ENCODE data around the gene NQO2. TPM values are rescaled to one million over a fixed set of nuclear protein-coding genes. Genes with fewer than 3 reads are reported as not detected.

The NQO2 gene
- polyA plus RNA-seq, 1 of the 3 experiments (the other 2 are of a cell fraction) = 19.2 TPM

DNA sequence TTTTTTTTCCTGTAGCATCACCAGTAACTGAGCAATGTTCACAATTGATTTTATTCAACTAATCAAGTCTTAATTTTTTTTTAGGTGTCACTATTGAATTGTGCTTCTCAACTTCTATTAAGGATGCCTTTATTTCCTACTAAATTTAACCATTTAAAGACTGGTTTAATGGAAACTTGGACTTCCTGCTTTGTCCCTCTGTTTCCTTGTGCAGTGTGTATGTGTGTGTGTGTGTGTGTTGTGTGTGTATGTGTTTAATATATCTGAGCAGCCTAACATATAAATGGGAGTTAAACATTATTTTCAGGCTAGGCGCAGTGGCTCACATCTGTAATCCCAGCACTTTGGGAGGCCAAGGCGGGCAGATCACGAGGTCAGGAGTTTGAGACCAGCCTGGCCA, 30.1 kb upstream of the NQO2 start:
- CTCF ChIA-PET = interaction anchor here (1.0 kb wide), 1 partner anchor 17 kb away, joined by 6 read pairs; no protein-coding TSS in a partner anchor
- Histone ChIP-seq H4K20me1 (ENCODE audit: insufficient read depth) (no peaks in the 10 kb centered on the region), H3F3A (replicated peaks; ENCODE audit: insufficient read depth) (peaks cover 29% of the 10 kb centered on the region), H3K9me2 (no peaks in the 10 kb centered on the region), H3K36me3 (replicated peaks in 1 of 2; ENCODE audit: control insufficient read depth in 1 of 2, insufficient read depth in 2 of 2, low read length in 1 of 2) (peaks cover 0 to 3% of the 10 kb centered on the region in 2 experiments), H2AFZ (ENCODE audit: low read depth) (no peak overlapping the region), H3K4me3 (ENCODE audit: low read depth in 2 of 2, low read length in 1 of 2) (no peak overlapping the region), H3K27ac (ENCODE audit: low read depth in 2 of 2, low read length in 1 of 2) (no peak overlapping the region), H3K9me3 (no peaks in the 10 kb centered on the region), H3K4me2 (peak overlapping the region; percentile 79; the same call in 1 of the 2 replicates), H3K9ac (no peak overlapping the region), H3K27me3 (ENCODE audit: insufficient read depth) (no peaks in the 10 kb centered on the region), H3K4me1 (ENCODE audit: control insufficient read depth in 1 of 2, insufficient read depth in 2 of 2, low read depth in 1 of 2, low read length in 1 of 2) (peaks cover 9 to 10% of the 10 kb centered on the region in 2 experiments; a peak in 3 of 4 replicates), H3K79me2 (ENCODE audit: insufficient read depth) (peaks cover 66% of the 10 kb centered on the region)
- POLR2A ChIA-PET = no interaction called here
- WGBS (ENCODE audit: low lambda C conversion rate) = 97% methylated on average over 3 of the region's 3 CpGs
- TF ChIP-seq NRF1 (IDR thresholded peaks at IDR 0.05; ENCODE audit: low read depth, low read length) (no peak), FOXJ3 (CRISPR knock-in tag; IDR thresholded peaks at IDR 0.05) (no peak), JUND (IDR thresholded peaks at IDR 0.05) (no peak), NFIC (IDR thresholded peaks at IDR 0.05; ENCODE audit: borderline replicate concordance) (no peak), RFX5 (IDR thresholded peaks at IDR 0.05; ENCODE audit: low read length) (no peak), GABPA (IDR thresholded peaks at IDR 0.05; ENCODE audit: low read depth) (no peak), GATA2 (CRISPR knock-in tag; IDR thresholded peaks at IDR 0.05) (no peak), TEAD4 (IDR thresholded peaks at IDR 0.05; ENCODE audit: borderline replicate concordance, insufficient read depth) (no peak), SMC3 (IDR thresholded peaks at IDR 0.05; ENCODE audit: low read depth, low read length) (no peak), EP300 (IDR thresholded peaks at IDR 0.05; ENCODE audit: borderline replicate concordance in 1 of 2, low read depth in 1 of 2, low read length in 1 of 2) (no peak), RCOR1 (IDR thresholded peaks at IDR 0.05; ENCODE audit: low read length) (no peak), POLR2AphosphoS5 (IDR thresholded peaks at IDR 0.05; ENCODE audit: low read depth, low read length) (no peak), RXRA (IDR thresholded peaks at IDR 0.05; ENCODE audit: borderline replicate concordance, low read depth) (no peak), MEF2A (IDR thresholded peaks at IDR 0.05; ENCODE audit: borderline replicate concordance, low read depth) (no peak), FOSL2 (IDR thresholded peaks at IDR 0.05; ENCODE audit: borderline replicate concordance, low read depth) (no peak)
- DNase-seq = no peak

DNA sequence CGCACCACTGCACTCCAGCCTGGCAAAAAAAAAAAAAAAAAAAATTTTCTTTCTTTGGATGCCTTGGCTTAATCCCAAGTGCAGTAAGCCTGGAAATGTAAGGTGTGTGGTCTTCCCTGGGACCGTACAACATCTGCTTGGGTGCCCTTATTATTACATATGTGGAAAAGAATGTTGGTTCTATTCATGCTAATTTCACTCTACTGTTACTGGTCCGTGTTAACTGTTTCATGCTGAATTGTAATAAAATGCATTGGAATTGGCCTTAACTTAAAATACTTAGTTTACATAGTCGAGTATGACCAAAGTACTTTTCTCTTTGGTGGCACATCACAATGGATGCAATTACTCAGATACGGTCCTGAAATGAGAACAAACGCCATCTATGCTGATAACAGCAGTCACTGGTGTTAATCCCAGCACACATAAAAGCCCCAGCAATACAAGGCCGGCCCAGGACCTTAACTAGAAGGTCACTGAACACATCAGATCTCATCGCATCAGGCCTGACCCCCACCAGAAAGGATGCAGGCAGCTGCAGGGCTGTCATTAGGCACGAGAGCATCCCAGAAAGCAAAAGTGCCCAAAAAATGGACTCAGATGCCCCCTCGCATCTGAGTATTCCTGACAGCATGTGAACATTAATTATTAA, 29.5 kb upstream of the NQO2 start:
- H3K9ac ChIP-seq = peak overlapping the region; percentile 83
- ChIA-PET CTCF (interaction anchor here (1.0 kb wide), 1 partner anchor 19 kb away, joined by 3 read pairs; no protein-coding TSS in a partner anchor), POLR2A (no interaction called here)
- peaks cover 0 to 3% of the 10 kb centered on the region in 2 experiments for H3K36me3 ChIP-seq (replicated peaks in 1 of 2; ENCODE audit: control insufficient read depth in 1 of 2, insufficient read depth in 2 of 2, low read length in 1 of 2)
- no peak overlapping the region for H2AFZ ChIP-seq (ENCODE audit: low read depth)
- TF ChIP-seq FOXM1 (IDR thresholded peaks at IDR 0.05; ENCODE audit: low read depth) = no peak
- TF ChIP-seq FOXJ3 (CRISPR knock-in tag; IDR thresholded peaks at IDR 0.05) = no peak
- TF ChIP-seq YY1 (IDR thresholded peaks at IDR 0.05; ENCODE audit: low read depth) = no peak
- TF ChIP-seq, protein P1, sequence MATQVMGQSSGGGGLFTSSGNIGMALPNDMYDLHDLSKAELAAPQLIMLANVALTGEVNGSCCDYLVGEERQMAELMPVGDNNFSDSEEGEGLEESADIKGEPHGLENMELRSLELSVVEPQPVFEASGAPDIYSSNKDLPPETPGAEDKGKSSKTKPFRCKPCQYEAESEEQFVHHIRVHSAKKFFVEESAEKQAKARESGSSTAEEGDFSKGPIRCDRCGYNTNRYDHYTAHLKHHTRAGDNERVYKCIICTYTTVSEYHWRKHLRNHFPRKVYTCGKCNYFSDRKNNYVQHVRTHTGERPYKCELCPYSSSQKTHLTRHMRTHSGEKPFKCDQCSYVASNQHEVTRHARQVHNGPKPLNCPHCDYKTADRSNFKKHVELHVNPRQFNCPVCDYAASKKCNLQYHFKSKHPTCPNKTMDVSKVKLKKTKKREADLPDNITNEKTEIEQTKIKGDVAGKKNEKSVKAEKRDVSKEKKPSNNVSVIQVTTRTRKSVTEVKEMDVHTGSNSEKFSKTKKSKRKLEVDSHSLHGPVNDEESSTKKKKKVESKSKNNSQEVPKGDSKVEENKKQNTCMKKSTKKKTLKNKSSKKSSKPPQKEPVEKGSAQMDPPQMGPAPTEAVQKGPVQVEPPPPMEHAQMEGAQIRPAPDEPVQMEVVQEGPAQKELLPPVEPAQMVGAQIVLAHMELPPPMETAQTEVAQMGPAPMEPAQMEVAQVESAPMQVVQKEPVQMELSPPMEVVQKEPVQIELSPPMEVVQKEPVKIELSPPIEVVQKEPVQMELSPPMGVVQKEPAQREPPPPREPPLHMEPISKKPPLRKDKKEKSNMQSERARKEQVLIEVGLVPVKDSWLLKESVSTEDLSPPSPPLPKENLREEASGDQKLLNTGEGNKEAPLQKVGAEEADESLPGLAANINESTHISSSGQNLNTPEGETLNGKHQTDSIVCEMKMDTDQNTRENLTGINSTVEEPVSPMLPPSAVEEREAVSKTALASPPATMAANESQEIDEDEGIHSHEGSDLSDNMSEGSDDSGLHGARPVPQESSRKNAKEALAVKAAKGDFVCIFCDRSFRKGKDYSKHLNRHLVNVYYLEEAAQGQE (IDR thresholded peaks at IDR 0.05; ENCODE audit: low read depth, low read length) = no peak
- no peak for TF ChIP-seq EP300 (IDR thresholded peaks at IDR 0.05; ENCODE audit: borderline replicate concordance in 1 of 2, low read depth in 1 of 2, low read length in 1 of 2)
- TF ChIP-seq JUND (IDR thresholded peaks at IDR 0.05) = no peak
- DNase-seq = peak; percentile 48
- WGBS (ENCODE audit: low lambda C conversion rate) = 56% methylated on average over 10 of the region's 10 CpGs
- no peaks in the 10 kb centered on the region for H3K9me2 ChIP-seq
- H3K4me2 ChIP-seq = peak overlapping the region; percentile 79
- no peaks in the 10 kb centered on the region for H4K20me1 ChIP-seq (ENCODE audit: insufficient read depth)
- H3K27ac ChIP-seq (ENCODE audit: low read depth in 2 of 2, low read length in 1 of 2) = peak overlapping the region; percentile 56 to 85; a peak in 3 of 4 replicates
- H3K9me3 ChIP-seq = no peaks in the 10 kb centered on the region
- no peaks in the 10 kb centered on the region for H3K27me3 ChIP-seq (ENCODE audit: insufficient read depth)
- H3K79me2 ChIP-seq (ENCODE audit: insufficient read depth) = peaks cover 60% of the 10 kb centered on the region
- H3K4me3 ChIP-seq (ENCODE audit: low read depth in 2 of 2, low read length in 1 of 2) = peak overlapping the region; percentile 67 to 69
- peaks cover 29% of the 10 kb centered on the region for H3F3A ChIP-seq (replicated peaks; ENCODE audit: insufficient read depth)
- peaks cover 9 to 10% of the 10 kb centered on the region in 2 experiments; a peak in 3 of 4 replicates for H3K4me1 ChIP-seq (ENCODE audit: control insufficient read depth in 1 of 2, insufficient read depth in 2 of 2, low read depth in 1 of 2, low read length in 1 of 2)
